HepG2 (cell line): ENCODE measurements around the gene ZNF883. TPM values are rescaled to one million over a fixed set of nuclear protein-coding genes. Genes with fewer than 3 reads are reported as not detected.

Experiments
- ATAC-seq: fragments of 200-7000 bp; cut with Tn5 transposase; 3 replicates; pipeline ENCODE4 v1.9.1; 2020; ENCODE audit warnings: mild to moderate bottlenecking, moderate library complexity
- Bru-seq: library from RNA; stranded (reverse); fragments of 400-500 nt; gene quantifications from one replicate; lab custom pipeline; 2021; lab: Mats Ljungman, UMichigan
- BruChase-seq, 2 experiments: library from RNA; stranded (reverse); fragments of 400-500 nt; gene quantifications; one replicate each; lab custom pipeline; 2021; lab: Mats Ljungman, UMichigan
- BruUV-seq: library from RNA; stranded (reverse); fragments of 400-500 nt; replicated peaks from 2 replicates; lab custom pipeline; 2021; lab: Mats Ljungman, UMichigan
- CTCF ChIA-PET: fragments of 300-600 bp; formaldehyde crosslinking; extraction: SDS; loops from one replicate; lab custom pipeline; 2021; ENCODE audit warnings: low total read pairs, inconsistent platforms, low intra/inter-chr PET ratio; lab: Yijun Ruan, JAX
- POLR2A ChIA-PET: fragments of 350-600 bp; sonication (Branson Sonifier 250); formaldehyde crosslinking; loops from one replicate; lab custom pipeline; 2020; ENCODE audit warnings: antibody characterized with exemption, inconsistent platforms; lab: Yijun Ruan, JAX
- DNase-seq: peaks from one replicate; pipeline ENCODE4 v3.0.0-alpha.2; 2015; ENCODE audit warnings: low spot score
- FAIRE-seq: peaks from 3 replicates; lab custom pipeline; 2011; peaks lifted over from hg19 to GRCh38; lab: Jason Lieb, UNC
- H2AFZ ChIP-seq: one replicate; pipeline ENCODE4 v1.6.1; 2011; ENCODE audit warnings: low read length, inconsistent platforms
- H3K27ac ChIP-seq: fragments of 300-600 bp; 3 replicates; pipeline ENCODE4 v1.8.0; 2011; ENCODE audit warnings: mixed run types, mild to moderate bottlenecking, mixed read lengths, low read length, inconsistent platforms; ENCODE audit not compliant: insufficient read depth; ENCODE audit errors: extremely low read length
- H3K27me3 ChIP-seq, 2 experiments: fragments of 200-600 bp in 1 of 2; 2 replicates in 1 of 2; 3 replicates in 1 of 2; pipeline versions ENCODE4 v1.6.0 to v1.8.0; 2011; ENCODE audit warnings: low read length in 2 of 2, mild to moderate bottlenecking in 2 of 2, moderate library complexity in 2 of 2, inconsistent platforms in 1 of 2; ENCODE audit not compliant: insufficient read depth in 2 of 2, control insufficient read depth in 1 of 2
- H3K36me3 ChIP-seq, 2 experiments: fragments of 200-600 bp in 1 of 2; replicated peaks in 1 of 2; 2 replicates in 1 of 2; 3 replicates in 1 of 2; pipeline versions ENCODE4 v1.5.1 to v1.8.0; 2011; ENCODE audit warnings: low read length in 2 of 2, inconsistent platforms in 1 of 2; ENCODE audit not compliant: insufficient read depth in 2 of 2, control insufficient read depth in 1 of 2
- H3K4me1 ChIP-seq: 2 replicates; pipeline ENCODE4 v1.5.1; 2012; ENCODE audit warnings: low read length, inconsistent platforms; ENCODE audit not compliant: insufficient read depth
- H3K4me2 ChIP-seq: 2 replicates; pipeline ENCODE4 v1.6.0; 2011; ENCODE audit warnings: low read depth, low read length, inconsistent platforms
- H3K4me3 ChIP-seq, 3 experiments: fragments of 200-600 bp in 1 of 3; sonication (generic), shearing (Covaris generic) in 1 of 3; replicated peaks in 1 of 3; 2 replicates each; pipeline ENCODE4 v1.5.1; 2011 to 2016; ENCODE audit warnings: low read length in 3 of 3, inconsistent platforms in 2 of 3, low read depth in 2 of 3, mild to moderate bottlenecking in 2 of 3, control low read depth in 1 of 3, mixed read lengths in 1 of 3; ENCODE audit not compliant: insufficient read depth in 1 of 3
- H3K79me2 ChIP-seq: one replicate; pipeline ENCODE4 v1.6.1; 2011; ENCODE audit warnings: low read length, inconsistent platforms; ENCODE audit not compliant: insufficient read depth
- H3K9ac ChIP-seq: 2 replicates; pipeline ENCODE4 v1.6.0; 2011; ENCODE audit warnings: mild to moderate bottlenecking, low read depth, low read length, inconsistent platforms; ENCODE audit not compliant: insufficient read depth
- H3K9me3 ChIP-seq: 2 replicates; pipeline ENCODE4 v1.5.1; 2012; ENCODE audit warnings: mild to moderate bottlenecking, low read length
- H4K20me1 ChIP-seq: 2 replicates; pipeline ENCODE4 v1.6.0; 2011; ENCODE audit warnings: inconsistent platforms, mild to moderate bottlenecking, low read length, moderate library complexity; ENCODE audit not compliant: insufficient read depth
- FUBP1 ChIP-seq: sonication (generic); formaldehyde crosslinking; IDR thresholded peaks from 2 replicates; pipeline ENCODE4 v1.5.1; 2020; ENCODE audit warnings: missing genetic modification reagents, mild to moderate bottlenecking, borderline replicate concordance
- GABPB1 ChIP-seq: IDR thresholded peaks from 2 replicates; pipeline ENCODE4 v1.6.1; 2016; ENCODE audit warnings: mild to moderate bottlenecking, missing genetic modification reagents, moderate library complexity, missing compliant biosample characterization
- HIVEP1 ChIP-seq: sonication (generic); formaldehyde crosslinking; IDR thresholded peaks from 2 replicates; pipeline ENCODE4 v1.4.0; 2020; ENCODE audit warnings: mild to moderate bottlenecking, missing genetic modification reagents
- KDM3A ChIP-seq: IDR thresholded peaks from 2 replicates; pipeline ENCODE4 v1.6.1; 2018; ENCODE audit warnings: low read depth, missing compliant biosample characterization
- MAFG ChIP-seq: sonication (generic); formaldehyde crosslinking; IDR thresholded peaks from 2 replicates; pipeline ENCODE4 v1.5.1; 2020; ENCODE audit warnings: mild to moderate bottlenecking, missing genetic modification reagents
- NFATC3 ChIP-seq: sonication (generic); formaldehyde crosslinking; IDR thresholded peaks from 2 replicates; pipeline ENCODE4 v1.5.1; 2020; ENCODE audit warnings: mild to moderate bottlenecking, missing genetic modification reagents
- NONO ChIP-seq, 2 experiments: fragments of 450-650 bp in 1 of 2; sonication (generic) in 1 of 2; formaldehyde crosslinking in 1 of 2; IDR thresholded peaks in 1 of 2; conservative IDR thresholded peaks in 1 of 2; 2 replicates each; pipeline versions ENCODE4 v1.6.1 to v1.8.0; 2017 to 2022; ENCODE audit warnings: mild to moderate bottlenecking in 1 of 2, missing genetic modification reagents in 1 of 2, moderate library complexity in 1 of 2
- RAD21 ChIP-seq: fragments of 450-650 bp; formaldehyde crosslinking; IDR thresholded peaks from 2 replicates; pipeline ENCODE4 v1.5.0; 2020; ENCODE audit warnings: mild to moderate bottlenecking
- SKIL ChIP-seq: sonication (generic); formaldehyde crosslinking; IDR thresholded peaks from 2 replicates; pipeline ENCODE4 v1.8.0; 2022; ENCODE audit warnings: missing genetic modification reagents, mild to moderate bottlenecking, moderate library complexity, borderline replicate concordance
- ZFP62 ChIP-seq: sonication (generic); formaldehyde crosslinking; IDR thresholded peaks from 2 replicates; pipeline ENCODE4 v1.4.0; 2020; ENCODE audit warnings: missing genetic modification reagents
- ZNF749 ChIP-seq: sonication (generic); formaldehyde crosslinking; IDR thresholded peaks from 2 replicates; pipeline ENCODE4 v1.8.0; 2022; ENCODE audit warnings: mild to moderate bottlenecking, missing genetic modification reagents, moderate library complexity, borderline replicate concordance
- ZNF768 ChIP-seq: sonication (generic); formaldehyde crosslinking; IDR thresholded peaks from 2 replicates; pipeline ENCODE4 v1.4.0; 2020; ENCODE audit warnings: missing genetic modification reagents
- WGBS: methylation state at CpG from one replicate; pipeline ENCODE4 v1.1.6; 2017; ENCODE audit warnings: low lambda C conversion rate; 5-methylcytosine and 5-hydroxymethylcytosine counted together
- in situ Hi-C: cut with HindIII; loops from 2 replicates; pipeline ENCODE4 v1.10.0; 2017; ENCODE audit warnings: low pct_unique_long_range_greater_than_20kb; ENCODE audit not compliant: extremely low pct_ligation_motif_present
- intact Hi-C: fragments of 100-400 bp; cut with micrococcal nuclease; formaldehyde crosslinking; loops from one replicate; pipeline ENCODE4 v1.10.0; 2022; ENCODE audit not compliant: unreplicated experiment
- long read RNA-seq, 2 experiments: library from RNA in 1 of 2; library from polyadenylated mRNA in 1 of 2; stranded (forward) in 1 of 2; unstranded in 1 of 2; transcript quantifications; one replicate each; pipeline ENCODE4 v2.0.0, GENCODE V29; 2019 to 2022
- polyA minus RNA-seq, 3 experiments: library from RNA; depleted of rRNA, polyadenylated mRNA; stranded (reverse); fragments of >200 nt; gene quantifications; 2 replicates each; pipeline ENCODE4 v1.2.3, GENCODE V29; 2011; ENCODE audit warnings: low replicate concordance in 1 of 3
- polyA plus RNA-seq, 8 experiments: library from polyadenylated mRNA; depleted of rRNA in 3 of 8; stranded (reverse) in 7 of 8; unstranded in 1 of 8; fragments of >200 nt; fragmentation: Illumina TruSeq in 4 of 8; extraction: Trizol in 4 of 8; gene quantifications; 2 replicates each; pipeline versions ENCODE4 v1.2.1 to v1.2.3, GENCODE V29; 2011 to 2016; ENCODE audit warnings: low read depth in 4 of 8, missing spikeins in 1 of 8, mixed read lengths in 1 of 8; ENCODE audit not compliant: insufficient read depth in 1 of 8
- total RNA-seq, 5 experiments: library from RNA; depleted of rRNA; stranded (reverse); fragments of >200 nt; fragmentation: Illumina TruSeq; extraction: Trizol; gene quantifications; 2 replicates each; pipeline ENCODE4 v1.2.3, GENCODE V29; 2016; ENCODE audit warnings: low read depth in 1 of 5

ZNF883 gene
- total RNA-seq (2016; rRNA removed; fragmentation: Illumina TruSeq; extraction: Trizol) (10.0 and 14.2 TPM in 2 replicates), polyA plus RNA-seq (2011; rRNA removed) (4.3 and 5.3 TPM in 2 replicates), polyA minus RNA-seq (2011; rRNA and poly(A)+ RNA removed; ENCODE audit: low replicate concordance) (2.2 and 7.6 TPM in 2 replicates), Bru-seq, nascent RNA (percentile 36 among the genes with signal in this experiment), BruChase-seq, experiment 1, labeled RNA remaining after a 6-hour chase (percentile 40 among the genes with signal in this experiment), BruChase-seq, experiment 2, labeled RNA remaining after a 2-hour chase (percentile 38 among the genes with signal in this experiment)
- total RNA-seq (2016; cell fraction: cytosol; rRNA removed; fragmentation: Illumina TruSeq; extraction: Trizol; ENCODE audit: low read depth), result 2.8 and 3.9 TPM in 2 replicates
- total RNA-seq (2016; cell fraction: insoluble cytoplasmic fraction; rRNA removed; fragmentation: Illumina TruSeq; extraction: Trizol), result 9.1 and 14.2 TPM in 2 replicates
- 10.5 and 13.5 TPM in 2 replicates for total RNA-seq (2016; cell fraction: membrane; rRNA removed; fragmentation: Illumina TruSeq; extraction: Trizol)
- 6.5 and 8.0 TPM in 2 replicates for total RNA-seq (2016; cell fraction: nucleus; rRNA removed; fragmentation: Illumina TruSeq; extraction: Trizol)
- polyA plus RNA-seq (2011; cell fraction: cytosol; rRNA removed), result 4.0 and 5.3 TPM in 2 replicates
- 2.8 and 4.0 TPM in 2 replicates for polyA plus RNA-seq (2011; cell fraction: nucleus; rRNA removed)
- polyA plus RNA-seq (2012), result 7.2 and 8.1 TPM in 2 replicates
- polyA plus RNA-seq (2016; cell fraction: cytosol; fragmentation: Illumina TruSeq; extraction: Trizol; ENCODE audit: low read depth), result 4.2 and 4.3 TPM in 2 replicates
- 13.4 and 13.7 TPM in 2 replicates for polyA plus RNA-seq (2016; cell fraction: insoluble cytoplasmic fraction; fragmentation: Illumina TruSeq; extraction: Trizol; ENCODE audit: low read depth)
- 9.5 and 11.5 TPM in 2 replicates for polyA plus RNA-seq (2016; cell fraction: membrane; fragmentation: Illumina TruSeq; extraction: Trizol; ENCODE audit: low read depth)
- polyA plus RNA-seq (2016; cell fraction: nucleus; fragmentation: Illumina TruSeq; extraction: Trizol; ENCODE audit: insufficient read depth, low read depth), result 7.0 and 7.6 TPM in 2 replicates
- polyA minus RNA-seq (2011; cell fraction: cytosol; rRNA and poly(A)+ RNA removed), result 5.5 and 6.9 TPM in 2 replicates
- polyA minus RNA-seq (2011; cell fraction: nucleus; rRNA and poly(A)+ RNA removed), result 13.8 and 20.8 TPM in 2 replicates
- long read RNA-seq, experiment 1, transcript ZNF883-201 (5 exons, 2,414 nt), result major isoform, 5 of 9 reads
- long read RNA-seq, experiment 1, partial matches to known transcripts, result 0 of 9 reads
- long read RNA-seq, experiment 1, other reads (novel, unspliced or antisense), result 4 of 9 reads
- long read RNA-seq, experiment 2, transcript ZNF883-201 (5 exons, 2,414 nt), result minor isoform, 5 of 23 reads
- long read RNA-seq, experiment 2, transcript ZNF883-204 (1 exons, 1,140 nt), result major isoform, 10 of 23 reads
- long read RNA-seq, experiment 2, partial matches to known transcripts, result 7 of 23 reads
- long read RNA-seq, experiment 2, other reads (novel, unspliced or antisense), result 1 of 23 reads

GRCh38 chr9:113011911-113012381 is at the start of gene ZNF883:
TSS of gene ZNF883 (minus strand) at chr9:113012192.
- H3K27me3 ChIP-seq, result no peaks in the 10 kb centered on the region
- peak; percentile 99 for ATAC-seq
- no peak within 1 kb of the TSS for H3K27ac ChIP-seq
- no peaks in the 10 kb centered on the region for H4K20me1 ChIP-seq
- in situ Hi-C loops, result no loop called here
- H3K79me2 ChIP-seq, result no peaks in the 10 kb centered on the region
- ChIA-PET CTCF (no interaction called here), POLR2A (interaction anchor here (2.2 kb wide), 1 partner anchor 45 kb away, joined by 8 read pairs; the partner anchor contains the start of gene ZFP37)
- peak within 1 kb of the TSS; percentile 55 for H3K9ac ChIP-seq
- peak; percentile 73 for FAIRE-seq
- no TSS peak for BruUV-seq
- peak; percentile 68 for DNase-seq
- peaks cover 16% of the 10 kb centered on the region; the same call in 1 of the 2 replicates for H3K9me3 ChIP-seq
- peak within 1 kb of the TSS; percentile 80 for H3K4me2 ChIP-seq
- peak within 1 kb of the TSS; percentile 75 for H2AFZ ChIP-seq
- intact Hi-C loops, result loop anchor here (5.0 kb wide), 1 partner anchor 1115 kb away; the partner anchor contains the start of gene UGCG
- WGBS, result 3% methylated on average over 29 of the region's 30 CpGs
- peak within 1 kb of the TSS; percentile 65 to 73 (median 69) for H3K4me3 ChIP-seq
- peaks cover 9% of the 10 kb centered on the region; the same call in 1 of the 2 replicates for H3K4me1 ChIP-seq
- 0 out of 5 replicates have a peak, but pooled peaks cover 0 to 3% of the 10 kb centered on the region in 2 experiments for H3K36me3 ChIP-seq
- TF ChIP-seq NONO (IDR thresholded peaks at IDR 0.05), result no peak
- TF ChIP-seq NONO (CRISPR knock-in tag; conservative IDR thresholded peaks at IDR 0.05), result 0 out of 2 replicates have a peak, but pooled peaks have one; percentile 18
- TF ChIP-seq FUBP1 (CRISPR knock-in tag), result no peak
- no peak for TF ChIP-seq SKIL
- 0 out of 2 replicates have a peak, but pooled peaks have one; percentile 58 for TF ChIP-seq HIVEP1 (CRISPR knock-in tag)
- no peak for TF ChIP-seq MAFG (CRISPR knock-in tag)
- TF ChIP-seq KDM3A (CRISPR knock-in tag), result no peak
- no peak for TF ChIP-seq RAD21 (CRISPR knock-in tag)
- no peak for TF ChIP-seq NFATC3 (CRISPR knock-in tag)
- TF ChIP-seq ZNF749, result no peak
- TF ChIP-seq ZNF768, result no peak
- peak; percentile 85 for TF ChIP-seq GABPB1 (CRISPR knock-in tag)
- TF ChIP-seq ZFP62 (CRISPR knock-in tag), result no peak
